Esophagus (tissue), 2 donors: Measurements from ENCODE around the gene TALDO1. TPM values are rescaled to one million over a fixed set of nuclear protein-coding genes. Genes with fewer than 3 reads are reported as not detected.

Source experiments
- H3K27ac ChIP-seq, 2 donors: one replicate each; pipeline ENCODE4 v1.5.1; 2013; ENCODE audit warnings: low read depth in 2 of 2, mild to moderate bottlenecking in 2 of 2, inconsistent platforms in 1 of 2, low read length in 1 of 2, moderate library complexity in 1 of 2
- H3K27me3 ChIP-seq, 2 donors: one replicate each; pipeline ENCODE4 v1.6.1; 2013; ENCODE audit warnings: low read length in 2 of 2, control low read depth in 1 of 2, mild to moderate bottlenecking in 1 of 2; ENCODE audit not compliant: insufficient read depth in 2 of 2, control insufficient read depth in 1 of 2
- H3K36me3 ChIP-seq, 2 donors: one replicate each; pipeline ENCODE4 v1.6.1; 2013; ENCODE audit warnings: low read length in 1 of 2; ENCODE audit not compliant: control insufficient read depth in 2 of 2, insufficient read depth in 2 of 2
- H3K4me1 ChIP-seq, 2 donors: one replicate each; pipeline ENCODE4 v1.6.1; 2013; ENCODE audit warnings: low read length in 1 of 2; ENCODE audit not compliant: control insufficient read depth in 2 of 2, insufficient read depth in 2 of 2
- H3K4me3 ChIP-seq, 2 donors: one replicate each; pipeline ENCODE4 v1.5.1; 2013; ENCODE audit warnings: low read length in 2 of 2, mild to moderate bottlenecking in 2 of 2, low read depth in 1 of 2, moderate library complexity in 1 of 2
- H3K9me3 ChIP-seq, 2 donors: one replicate each; pipeline ENCODE4 v1.6.1; 2013; ENCODE audit warnings: mild to moderate bottlenecking in 2 of 2, low read depth in 1 of 2, low read length in 1 of 2, moderate library complexity in 1 of 2; ENCODE audit not compliant: control insufficient read depth in 2 of 2, insufficient read depth in 1 of 2
- WGBS, 2 donors: extraction: QIAGEN DNeasy Blood & Tissue Kit; methylation state at CpG; one replicate each; pipeline ENCODE4 v1.1.7; 2013; 5-methylcytosine and 5-hydroxymethylcytosine counted together
- polyA plus RNA-seq, 2 donors: library from polyadenylated mRNA; stranded (reverse); fragments of 200-250 nt; gene quantifications; one replicate each; pipeline ENCODE4 v1.2.3, GENCODE V29; 2013
- donor health status: healthy with polysubstance abuse.
- donor health status: Bipolar disorder and iron deficiency.

TALDO1 gene
- polyA plus RNA-seq, 2 donors = 228 to 278 TPM

GRCh38 chr11:704228-704674, 43.0 kb upstream of the TALDO1 start:
- H3K36me3 ChIP-seq = peaks cover 0 to 19% of the 10 kb centered on the region in 2 donors
- WGBS, 2 donors = 83 to 87% methylated on average over 17 to 18 of the region's 18 CpGs
- peak overlapping the region; percentile 4 to 18 for H3K4me3 ChIP-seq
- peak overlapping the region; percentile 91 to 97 for H3K27ac ChIP-seq
- peaks cover 0 to 2% of the 10 kb centered on the region in 2 donors for H3K9me3 ChIP-seq
- H3K4me1 ChIP-seq = peaks cover 4 to 31% of the 10 kb centered on the region in 2 donors
- H3K27me3 ChIP-seq = no peaks in the 10 kb centered on the region

GRCh38 chr11:704781-705645, 42.3 kb upstream of the TALDO1 start:
- H3K36me3 ChIP-seq = peaks cover 0 to 21% of the 10 kb centered on the region in 2 donors
- H3K27me3 ChIP-seq = no peaks in the 10 kb centered on the region
- H3K4me3 ChIP-seq = peak overlapping the region; percentile 55 to 58
- peaks cover 0 to 2% of the 10 kb centered on the region in 2 donors for H3K9me3 ChIP-seq
- 38 to 40% methylated on average over 26 to 27 of the region's 27 CpGs for WGBS, 2 donors
- peak overlapping the region; percentile 91 to 97 for H3K27ac ChIP-seq
- H3K4me1 ChIP-seq = peaks cover 6 to 34% of the 10 kb centered on the region in 2 donors

DNA sequence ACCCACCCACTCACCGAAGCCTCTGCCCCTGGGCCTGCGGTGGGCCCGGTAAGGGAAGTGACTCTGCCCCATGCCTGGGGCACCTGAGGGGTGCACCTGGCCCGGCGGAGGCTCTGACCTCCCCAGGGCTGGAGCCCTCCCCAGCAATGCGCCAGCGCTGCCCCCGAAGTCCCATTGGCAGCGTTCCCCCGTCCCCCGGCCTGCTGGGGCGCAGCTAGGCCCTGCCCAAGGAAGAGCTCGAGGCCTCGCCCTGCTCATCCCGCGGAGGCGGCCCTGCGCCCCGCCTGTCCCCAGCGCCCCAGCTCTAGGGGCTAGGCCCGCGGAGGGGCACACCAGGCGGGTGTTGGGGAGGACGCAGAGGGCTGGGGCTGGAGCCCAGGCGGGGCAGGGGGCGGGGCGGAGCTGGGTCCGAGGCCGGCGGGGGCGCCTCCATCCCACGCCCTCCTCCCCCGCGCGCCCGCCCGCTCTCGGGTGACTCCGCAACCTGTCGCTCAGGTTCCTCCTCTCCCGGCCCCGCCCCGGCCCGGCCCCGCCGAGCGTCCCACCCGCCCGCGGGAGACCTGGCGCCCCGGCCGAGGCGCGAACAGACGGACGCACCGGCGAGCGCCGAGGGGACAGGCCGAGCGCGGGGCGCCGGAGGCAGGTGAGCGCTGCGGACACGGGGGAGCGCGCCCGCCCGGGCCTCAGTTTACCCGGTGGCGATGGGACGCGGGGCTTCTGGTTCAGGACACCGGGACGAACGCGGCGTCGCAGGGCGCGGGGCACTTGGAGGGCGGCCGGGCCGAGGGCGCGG, 41.4 kb upstream of the TALDO1 start, which contains the start of gene EPS8L2:
TSS of gene EPS8L2 (plus strand) at position 586 of the 793 bp plus-strand sequence. CDS start 3,177 bp downstream, outside the sequence.
- 6 to 9% methylated on average over 53 to 90 of the region's 90 CpGs for WGBS, 2 donors
- Histone ChIP-seq H3K4me3 (peak within 1 kb of the TSS; percentile 58 to 85), H3K36me3 (peaks cover 0 to 25% of the 10 kb centered on the region in 2 donors), H3K27ac (peak within 1 kb of the TSS; percentile 91 to 97), H3K4me1 (peaks cover 6 to 37% of the 10 kb centered on the region in 2 donors), H3K27me3 (no peaks in the 10 kb centered on the region), H3K9me3 (peaks cover 0 to 2% of the 10 kb centered on the region in 2 donors)

DNA sequence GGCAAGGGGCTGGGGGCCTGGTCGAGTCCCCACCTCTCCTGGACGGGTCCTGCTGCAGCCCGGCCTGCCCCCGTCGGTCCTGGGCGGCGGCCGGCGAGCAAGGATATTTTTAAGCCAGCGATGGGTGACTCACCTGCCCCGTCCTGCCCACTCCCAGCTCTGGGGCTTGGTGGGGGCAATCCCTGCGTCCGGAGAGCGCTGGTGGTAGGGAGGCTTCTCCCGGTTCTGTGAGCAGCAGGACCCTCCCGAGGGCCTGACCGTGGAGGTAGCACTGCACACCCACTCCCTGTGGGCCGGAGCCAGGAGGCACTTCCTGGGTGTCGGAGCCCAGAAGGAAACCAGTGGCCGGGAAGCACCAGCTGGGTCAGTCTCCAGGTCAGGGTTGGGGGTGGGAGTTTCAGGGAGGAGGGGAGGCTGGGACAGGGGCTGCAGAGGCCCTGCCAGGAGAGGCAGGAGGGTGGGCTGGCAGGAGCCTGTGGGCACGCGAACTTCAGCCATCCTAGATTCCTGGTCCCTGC, 40.8 kb upstream of the TALDO1 start:
- Histone ChIP-seq H3K27me3 (no peaks in the 10 kb centered on the region), H3K4me3 (peak overlapping the region; percentile 58 to 85), H3K9me3 (peaks cover 0 to 2% of the 10 kb centered on the region in 2 donors), H3K27ac (peak overlapping the region; percentile 91), H3K4me1 (peaks cover 6 to 37% of the 10 kb centered on the region in 2 donors), H3K36me3 (peaks cover 0 to 27% of the 10 kb centered on the region in 2 donors)
- WGBS, 2 donors = 4 to 6% methylated on average over 19 to 22 of the region's 22 CpGs

DNA sequence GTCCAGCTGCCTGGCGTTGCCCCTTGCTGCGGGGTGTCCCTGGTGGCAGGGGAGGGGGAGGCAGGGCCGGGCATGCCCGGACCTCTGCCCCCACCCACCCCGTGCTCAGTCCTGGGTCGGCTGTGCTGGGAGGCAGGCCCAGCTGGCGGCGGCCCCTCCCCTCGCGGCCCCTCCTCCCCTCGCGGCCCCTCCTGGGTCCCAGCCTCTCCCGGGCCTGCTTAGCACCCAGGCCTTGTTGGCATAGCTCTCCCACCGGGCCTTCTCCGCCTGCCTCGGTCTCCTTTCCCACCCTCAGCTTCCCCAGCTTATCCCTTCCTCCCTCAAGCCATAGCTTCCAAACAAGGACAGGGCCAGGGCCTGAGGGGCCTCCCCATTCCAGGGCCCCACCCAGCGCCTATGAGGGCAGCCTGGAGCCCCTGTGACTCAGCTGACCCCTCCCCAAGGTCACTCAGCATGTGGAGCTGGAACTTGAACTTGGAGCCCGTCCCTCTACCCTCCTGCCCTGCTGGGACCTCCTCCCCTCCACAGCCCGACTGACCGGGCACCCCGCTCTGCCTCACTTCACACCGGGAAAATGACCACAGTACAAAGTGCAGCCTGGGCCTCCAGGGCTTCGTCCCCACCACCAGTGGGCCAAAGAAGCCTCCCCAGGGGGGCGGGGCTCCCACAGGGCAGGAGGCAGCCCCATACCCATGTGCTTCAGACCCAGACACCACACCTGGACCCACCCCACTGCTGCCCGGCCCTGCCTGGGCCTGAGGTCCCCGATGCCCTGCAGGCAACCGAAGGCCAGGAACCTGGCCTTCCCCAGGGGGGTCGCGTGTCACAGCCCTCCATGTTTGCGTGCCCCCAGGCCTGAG, 40.1 kb upstream of the TALDO1 start:
- Histone ChIP-seq H3K4me3 (peak overlapping the region; percentile 58 to 85), H3K27ac (peak overlapping the region; percentile 91), H3K9me3 (no peaks in the 10 kb centered on the region), H3K27me3 (no peaks in the 10 kb centered on the region), H3K4me1 (peaks cover 6 to 35% of the 10 kb centered on the region in 2 donors), H3K36me3 (peaks cover 0 to 21% of the 10 kb centered on the region in 2 donors)
- WGBS, 2 donors = 26 to 30% methylated on average over 24 to 30 of the region's 30 CpGs

- Histone ChIP-seq H3K27me3 (no peaks in the 10 kb centered on the region), H3K9me3 (no peaks in the 10 kb centered on the region), H3K27ac (peak overlapping the region; percentile 91), H3K36me3 (peaks cover 0 to 20% of the 10 kb centered on the region in 2 donors), H3K4me3 (peak overlapping the region; percentile 58 to 85), H3K4me1 (peaks cover 5 to 31% of the 10 kb centered on the region in 2 donors)
- 56 to 57% methylated on average over 16 of the region's 16 CpGs for WGBS, 2 donors
Observed at GRCh38 chr11:707817-708420, 39.3 kb upstream of the TALDO1 start.

GRCh38 chr11:708511-708910, 38.8 kb upstream of the TALDO1 start:
- peak overlapping the region; percentile 58 to 85 for H3K4me3 ChIP-seq
- no peaks in the 10 kb centered on the region for H3K9me3 ChIP-seq
- peak overlapping the region; percentile 23 to 91 for H3K27ac ChIP-seq
- peaks cover 4 to 29% of the 10 kb centered on the region in 2 donors for H3K4me1 ChIP-seq
- peaks cover 0 to 20% of the 10 kb centered on the region in 2 donors for H3K36me3 ChIP-seq
- no peaks in the 10 kb centered on the region for H3K27me3 ChIP-seq
- 66 to 67% methylated on average over 7 of the region's 7 CpGs for WGBS, 2 donors

GRCh38 chr11:709109-709997, 37.9 kb upstream of the TALDO1 start:
- WGBS, 2 donors = 69 to 71% methylated on average over 25 to 27 of the region's 27 CpGs
- H3K36me3 ChIP-seq = peaks cover 0 to 18% of the 10 kb centered on the region in 2 donors
- H3K9me3 ChIP-seq = no peaks in the 10 kb centered on the region
- peaks cover 4 to 25% of the 10 kb centered on the region in 2 donors for H3K4me1 ChIP-seq
- H3K27ac ChIP-seq = peak overlapping the region; percentile 36 to 61
- no peaks in the 10 kb centered on the region for H3K27me3 ChIP-seq
- peak overlapping the region; percentile 25 to 29 for H3K4me3 ChIP-seq
